Tibial artery (tissue), 4 donors: ENCODE measurements around the gene AKR1B1.

Source experiments
- DNase-seq, 2 donors: peaks; one replicate each; pipeline ENCODE4 v3.0.0-alpha.2; 2019
- H3K27ac ChIP-seq, 2 donors: fragments of 200-600 bp; sonication (generic) in 1 of 2; 1 replicate in 1 of 2; 2 replicates in 1 of 2; pipeline ENCODE4 v1.5.1; 2018 to 2019; ENCODE audit warnings: mild to moderate bottlenecking in 1 of 2
- H3K27me3 ChIP-seq, 2 donors: fragments of 200-600 bp; sonication (generic) in 1 of 2; one replicate each; pipeline versions ENCODE4 v1.5.1 to v1.6.0; 2016 to 2019
- H3K36me3 ChIP-seq, 3 donors: fragments of 200-600 bp; sonication (generic) in 2 of 3; one replicate each; pipeline ENCODE4 v1.5.1; 2016 to 2019; ENCODE audit warnings: mild to moderate bottlenecking in 2 of 3
- H3K4me1 ChIP-seq, 4 donors: fragments of 200-600 bp; sonication (generic) in 2 of 4; 1 replicate in 3 of 4; 2 replicates in 1 of 4; pipeline ENCODE4 v1.5.1; 2016 to 2019
- H3K4me3 ChIP-seq, 2 donors: fragments of 200-600 bp; sonication (generic) in 1 of 2; 1 replicate in 1 of 2; 2 replicates in 1 of 2; pipeline ENCODE4 v1.5.1; 2018 to 2019; ENCODE audit warnings: mild to moderate bottlenecking in 2 of 2
- H3K9me3 ChIP-seq, 3 donors: fragments of 200-600 bp; sonication (generic) in 1 of 3; one replicate each; pipeline ENCODE4 v1.5.1; 2016 to 2019
- CTCF ChIP-seq, 2 experiments: fragments of 200-600 bp in 1 of 2; fragments of 450-650 bp in 1 of 2; IDR thresholded peaks; one replicate each; pipeline ENCODE4 v1.5.1; 2017 to 2019; ENCODE audit warnings: antibody characterized with exemption in 2 of 2, mild to moderate bottlenecking in 1 of 2, moderate library complexity in 1 of 2
- intact Hi-C: fragments of 100-400 bp; cut with DNase I; formaldehyde crosslinking; loops from one replicate; pipeline ENCODE4 v1.15.0; 2023; ENCODE audit warnings: low total_unique reads

Gene AKR1B1

GRCh38 chr7:134458806-134459698, at the start of gene AKR1B1:
Gene AKR1B1, minus strand, starts transcription at chr7:134459100. Its CDS starts 38 bp downstream, at chr7:134459062.
- H3K4me1 ChIP-seq = peaks cover 0 to 33% (median 12%) of the 10 kb centered on the region in 4 donors
- intact Hi-C loops = no loop called here

GRCh38 chr7:134505856-134506255, 47.0 kb upstream of the AKR1B1 start:
- no peak for DNase-seq
- Histone ChIP-seq H3K27ac (no peak overlapping the region), H3K9me3 (no peaks in the 10 kb centered on the region), H3K4me1 (peaks cover 0 to 4% (median 0%) of the 10 kb centered on the region in 4 donors), H3K27me3 (no peaks in the 10 kb centered on the region), H3K36me3 (no peaks in the 10 kb centered on the region), H3K4me3 (no peak overlapping the region)
- intact Hi-C loops = loop anchor here (10.0 kb wide), 1 partner anchor 61 kb away; no protein-coding TSS in a partner anchor
- TF ChIP-seq CTCF (IDR thresholded peaks at IDR 0.05) = no peak

More at GRCh38 chr7:134458806-134459698, at the start of gene AKR1B1:
- no peaks in the 10 kb centered on the region for H3K9me3 ChIP-seq
- peak; percentile 50 to 59 for TF ChIP-seq CTCF (IDR thresholded peaks at IDR 0.05)
- H3K27me3 ChIP-seq = no peaks in the 10 kb centered on the region
- peak within 1 kb of the TSS; percentile 92 for H3K27ac ChIP-seq
- H3K36me3 ChIP-seq = peaks cover 0 to 7% (median 0%) of the 10 kb centered on the region in 3 donors
- H3K4me3 ChIP-seq = peak within 1 kb of the TSS; percentile 94 to 99
- peak; percentile 90 to 94 for DNase-seq

- Histone ChIP-seq H3K36me3 (no peaks in the 10 kb centered on the region), H3K4me1 (peaks cover 0 to 4% (median 0%) of the 10 kb centered on the region in 4 donors), H3K27ac (no peak overlapping the region), H3K27me3 (no peaks in the 10 kb centered on the region), H3K9me3 (no peaks in the 10 kb centered on the region), H3K4me3 (no peak overlapping the region)
- intact Hi-C loops = loop anchor here (10.0 kb wide), 1 partner anchor 60 kb away; no protein-coding TSS in a partner anchor
- TF ChIP-seq CTCF (IDR thresholded peaks at IDR 0.05) = no peak
- DNase-seq = peak in 1 of 2 donors; percentile 53
Observed at GRCh38 chr7:134504660-134505164, 45.8 kb upstream of the AKR1B1 start.

GRCh38 chr7:134502463-134503371, 43.8 kb upstream of the AKR1B1 start:
- TF ChIP-seq CTCF (IDR thresholded peaks at IDR 0.05) = no peak
- intact Hi-C loops = loop anchor here (10.0 kb wide), 1 partner anchor 58 kb away; no protein-coding TSS in a partner anchor
- no peaks in the 10 kb centered on the region for H3K27me3 ChIP-seq
- H3K4me1 ChIP-seq = peaks cover 0 to 4% (median 0%) of the 10 kb centered on the region in 4 donors
- no peak overlapping the region for H3K27ac ChIP-seq
- peak; percentile 74 to 84 for DNase-seq
- no peaks in the 10 kb centered on the region for H3K36me3 ChIP-seq
- no peaks in the 10 kb centered on the region for H3K9me3 ChIP-seq
- H3K4me3 ChIP-seq = no peak overlapping the region

GRCh38 chr7:134500982-134501381, 42.1 kb upstream of the AKR1B1 start:
- H3K27me3 ChIP-seq = no peaks in the 10 kb centered on the region
- no peak for TF ChIP-seq CTCF (IDR thresholded peaks at IDR 0.05)
- no peaks in the 10 kb centered on the region for H3K36me3 ChIP-seq
- no peak overlapping the region for H3K27ac ChIP-seq
- no peak for DNase-seq
- intact Hi-C loops = loop anchor here (10.0 kb wide), 1 partner anchor 56 kb away; no protein-coding TSS in a partner anchor
- H3K9me3 ChIP-seq = no peaks in the 10 kb centered on the region
- H3K4me3 ChIP-seq = no peak overlapping the region
- H3K4me1 ChIP-seq = peaks cover 0 to 4% (median 0%) of the 10 kb centered on the region in 4 donors
